Measurements from ENCODE around the gene CDSN.
"Not testable (repeated sequence)": the region's sequence is repeated elsewhere in the genome, so short reads cannot be mapped to it uniquely, and the experiment has no call there.

Gene CDSN

GRCh38 chr6:31087494-31088089, 32.7 kb downstream of the CDSN start:
- TF ChIP-seq JUND (IDR thresholded peaks at IDR 0.05; ENCODE audit: low read depth), result no peak
- in situ Hi-C loops (cut with HindIII; ENCODE audit: low pct_unique_long_range_greater_than_20kb, low sequenced_read_pairs), result no loop called here
- peak; percentile 65 to 87 for DNase-seq (ENCODE audit: low read depth in 1 of 2, low spot score in 1 of 2)

GRCh38 chr6:31086788-31087440, 33.3 kb downstream of the CDSN start:
- in situ Hi-C loops (cut with HindIII; ENCODE audit: low pct_unique_long_range_greater_than_20kb, low sequenced_read_pairs), result no loop called here
- TF ChIP-seq JUND (IDR thresholded peaks at IDR 0.05; ENCODE audit: low read depth), result no peak
- no peak for DNase-seq (ENCODE audit: low read depth in 1 of 2, low spot score in 1 of 2)

GRCh38 chr6:31083742-31084354, 36.4 kb downstream of the CDSN start:
- peak in 1 of 2 experiments; percentile 31 for DNase-seq (ENCODE audit: low read depth in 1 of 2, low spot score in 1 of 2)
- in situ Hi-C loops (cut with HindIII; ENCODE audit: low pct_unique_long_range_greater_than_20kb, low sequenced_read_pairs), result no loop called here
- TF ChIP-seq JUND (IDR thresholded peaks at IDR 0.05; ENCODE audit: low read depth), result no peak

- in situ Hi-C loops (cut with HindIII; ENCODE audit: low pct_unique_long_range_greater_than_20kb, low sequenced_read_pairs), result no loop called here
- no peak for TF ChIP-seq JUND (IDR thresholded peaks at IDR 0.05; ENCODE audit: low read depth)
- peak in 1 of 2 experiments; percentile 70 for DNase-seq (ENCODE audit: low read depth in 1 of 2, low spot score in 1 of 2)
Observed at GRCh38 chr6:31081872-31082271, 38.4 kb downstream of the CDSN start.

- DNase-seq (ENCODE audit: low read depth in 1 of 2, low spot score in 1 of 2), result peak; percentile 44 to 73
- TF ChIP-seq JUND (IDR thresholded peaks at IDR 0.05; ENCODE audit: low read depth), result no peak
- in situ Hi-C loops (cut with HindIII; ENCODE audit: low pct_unique_long_range_greater_than_20kb, low sequenced_read_pairs), result no loop called here
Observed at GRCh38 chr6:31079656-31080261, 40.5 kb downstream of the CDSN start.

GRCh38 chr6:31076611-31077010, 43.6 kb downstream of the CDSN start:
- in situ Hi-C loops (cut with HindIII; ENCODE audit: low pct_unique_long_range_greater_than_20kb, low sequenced_read_pairs), result no loop called here
- DNase-seq (ENCODE audit: low read depth in 1 of 2, low spot score in 1 of 2), result no peak
- no peak for TF ChIP-seq JUND (IDR thresholded peaks at IDR 0.05; ENCODE audit: low read depth)

- DNase-seq (ENCODE audit: low read depth in 1 of 2, low spot score in 1 of 2), result no peak
- TF ChIP-seq JUND (IDR thresholded peaks at IDR 0.05; ENCODE audit: low read depth), result no peak
- in situ Hi-C loops (cut with HindIII; ENCODE audit: low pct_unique_long_range_greater_than_20kb, low sequenced_read_pairs), result no loop called here
Observed at GRCh38 chr6:31075528-31075927, 44.7 kb downstream of the CDSN start.

GRCh38 chr6:31074401-31074800, 45.8 kb downstream of the CDSN start:
- DNase-seq (ENCODE audit: low read depth in 1 of 2, low spot score in 1 of 2), result no peak
- in situ Hi-C loops (cut with HindIII; ENCODE audit: low pct_unique_long_range_greater_than_20kb, low sequenced_read_pairs), result no loop called here
- TF ChIP-seq JUND (IDR thresholded peaks at IDR 0.05; ENCODE audit: low read depth), result no peak

GRCh38 chr6:31070711-31071197, 49.5 kb downstream of the CDSN start:
- in situ Hi-C loops (cut with HindIII; ENCODE audit: low pct_unique_long_range_greater_than_20kb, low sequenced_read_pairs), result no loop called here
- DNase-seq (ENCODE audit: low read depth in 1 of 2, low spot score in 1 of 2), result peak; percentile 76 to 82
- TF ChIP-seq JUND (IDR thresholded peaks at IDR 0.05; ENCODE audit: low read depth), result no peak

- in situ Hi-C loops (cut with HindIII; ENCODE audit: low pct_unique_long_range_greater_than_20kb, low sequenced_read_pairs), result no loop called here
- TF ChIP-seq JUND (IDR thresholded peaks at IDR 0.05; ENCODE audit: low read depth), result no peak
- DNase-seq (ENCODE audit: low read depth in 1 of 2, low spot score in 1 of 2), result peak; percentile 55 to 82
Observed at GRCh38 chr6:31068669-31069340, 51.4 kb downstream of the CDSN start.

- in situ Hi-C loops (cut with HindIII; ENCODE audit: low pct_unique_long_range_greater_than_20kb, low sequenced_read_pairs); DNase-seq (ENCODE audit: low read depth in 1 of 2, low spot score in 1 of 2): not testable (repeated sequence)
Observed at GRCh38 chr6:31067891-31068668, 52.2 kb downstream of the CDSN start.

- in situ Hi-C loops (cut with HindIII; ENCODE audit: low pct_unique_long_range_greater_than_20kb, low sequenced_read_pairs); DNase-seq (ENCODE audit: low read depth in 1 of 2, low spot score in 1 of 2): not testable (repeated sequence)
Observed at GRCh38 chr6:31067028-31067427, 53.2 kb downstream of the CDSN start.
